Thymus (tissue), 11 donors: ENCODE data around the gene UNC5C. TPM values are rescaled to one million over a fixed set of nuclear protein-coding genes. Genes with fewer than 3 reads are reported as not detected.
"Not testable (repeated sequence)": the region's sequence is repeated elsewhere in the genome, so short reads cannot be mapped to it uniquely, and the experiment has no call there.

Experiments
- DNase-seq, 9 donors: peaks; one replicate each; pipeline ENCODE4 v3.0.0-alpha.2; 2013; ENCODE audit warnings: low spot score in 9 of 9, low read depth in 6 of 9, missing footprints in 1 of 9
- H3K27ac ChIP-seq, 2 donors: one replicate each; pipeline ENCODE4 v1.5.1; 2013; ENCODE audit warnings: control low read depth in 1 of 2, low read depth in 1 of 2, low read length in 1 of 2, mild to moderate bottlenecking in 1 of 2, moderate library complexity in 1 of 2
- H3K27me3 ChIP-seq, 2 donors: one replicate each; pipeline ENCODE4 v1.5.1; 2013; ENCODE audit warnings: low read length in 1 of 2; ENCODE audit not compliant: control insufficient read depth in 2 of 2, insufficient read depth in 1 of 2
- H3K36me3 ChIP-seq, 2 donors: one replicate each; pipeline ENCODE4 v1.5.1; 2013; ENCODE audit warnings: low read length in 1 of 2, mild to moderate bottlenecking in 1 of 2, moderate library complexity in 1 of 2; ENCODE audit not compliant: control insufficient read depth in 2 of 2, insufficient read depth in 2 of 2
- H3K4me1 ChIP-seq, 2 donors: one replicate each; pipeline ENCODE4 v1.5.1; 2013; ENCODE audit warnings: low read length in 2 of 2; ENCODE audit not compliant: control insufficient read depth in 2 of 2, insufficient read depth in 2 of 2
- H3K4me3 ChIP-seq, 2 donors: one replicate each; pipeline ENCODE4 v1.5.1; 2013; ENCODE audit warnings: low read length in 2 of 2, control low read depth in 1 of 2, mild to moderate bottlenecking in 1 of 2
- H3K9me3 ChIP-seq, 2 donors: one replicate each; pipeline ENCODE4 v1.5.1; 2013; ENCODE audit warnings: low read length in 1 of 2, mild to moderate bottlenecking in 1 of 2; ENCODE audit not compliant: control insufficient read depth in 2 of 2, insufficient read depth in 1 of 2
- WGBS: extraction: QIAGEN DNeasy Blood & Tissue Kit; methylation state at CpG from one replicate; pipeline ENCODE4 v1.1.7; 2013; 5-methylcytosine and 5-hydroxymethylcytosine counted together
- polyA plus RNA-seq: library from polyadenylated mRNA; stranded (reverse); fragments of 200-250 nt; gene quantifications from one replicate; pipeline ENCODE4 v1.2.3, GENCODE V29; 2013
- total RNA-seq: library from RNA; stranded (reverse); fragments of 120-200 nt; gene quantifications from one replicate; pipeline ENCODE4 v1.2.4, GENCODE V29; 2013
- donor health status: healthy.

The UNC5C gene
- total and polyA plus RNA-seq, 2 donors, result 0.98 to 1.8 TPM

GRCh38 chr4:95178938-95179337, 369.8 kb downstream of the UNC5C start:
- no peak overlapping the region for H3K4me3 ChIP-seq
- 95% methylated on average over 2 of the region's 2 CpGs for WGBS
- H3K36me3 ChIP-seq, result no peaks in the 10 kb centered on the region
- H3K27ac ChIP-seq, result no peak overlapping the region
- no peak for DNase-seq
- H3K9me3 ChIP-seq, result peaks cover 0 to 10% of the 10 kb centered on the region in 2 donors
- peaks cover 0 to 25% of the 10 kb centered on the region in 2 donors for H3K4me1 ChIP-seq
- no peaks in the 10 kb centered on the region for H3K27me3 ChIP-seq

GRCh38 chr4:95171377-95171776, 377.4 kb downstream of the UNC5C start:
- 100% methylated on average over 1 of the region's 3 CpGs for WGBS

GRCh38 chr4:95170176-95170575, 378.6 kb downstream of the UNC5C start:
- WGBS, result 99% methylated on average over 7 of the region's 7 CpGs
- no peak overlapping the region for H3K27ac ChIP-seq
- H3K4me1 ChIP-seq, result peaks cover 0 to 3% of the 10 kb centered on the region in 2 donors
- no peak for DNase-seq
- no peaks in the 10 kb centered on the region for H3K36me3 ChIP-seq
- no peaks in the 10 kb centered on the region for H3K27me3 ChIP-seq
- H3K9me3 ChIP-seq, result no peaks in the 10 kb centered on the region
- H3K4me3 ChIP-seq, result no peak overlapping the region

More at GRCh38 chr4:95171377-95171776, 377.4 kb downstream of the UNC5C start:
- not testable (repeated sequence) for H3K4me1 ChIP-seq, DNase-seq, H3K27me3 ChIP-seq, H3K36me3 ChIP-seq, H3K27ac ChIP-seq, H3K4me3 ChIP-seq, H3K9me3 ChIP-seq

- H3K9me3 ChIP-seq, result no peaks in the 10 kb centered on the region
- WGBS, result 94% methylated on average over 7 of the region's 7 CpGs
- no peak overlapping the region for H3K4me3 ChIP-seq
- DNase-seq, result no peak
- H3K4me1 ChIP-seq, result peaks cover 0 to 3% of the 10 kb centered on the region in 2 donors
- H3K27me3 ChIP-seq, result no peaks in the 10 kb centered on the region
- no peaks in the 10 kb centered on the region for H3K36me3 ChIP-seq
- H3K27ac ChIP-seq, result no peak overlapping the region
Observed at GRCh38 chr4:95167805-95168204, 381.0 kb downstream of the UNC5C start.

GRCh38 chr4:95165926-95166524, 382.7 kb downstream of the UNC5C start:
- Histone ChIP-seq H3K27ac (no peak overlapping the region), H3K27me3 (no peaks in the 10 kb centered on the region), H3K9me3 (no peaks in the 10 kb centered on the region), H3K36me3 (no peaks in the 10 kb centered on the region), H3K4me3 (no peak overlapping the region), H3K4me1 (peaks cover 0 to 3% of the 10 kb centered on the region in 2 donors)
- peak; percentile 42 to 89 (median 76) for DNase-seq
- 22% methylated on average over 3 of the region's 3 CpGs for WGBS

GRCh38 chr4:95162867-95163266, 385.9 kb downstream of the UNC5C start:
- no peak overlapping the region for H3K27ac ChIP-seq
- DNase-seq, result no peak
- H3K4me1 ChIP-seq, result peaks cover 0 to 14% of the 10 kb centered on the region in 2 donors
- no peaks in the 10 kb centered on the region for H3K9me3 ChIP-seq
- 94% methylated on average over 6 of the region's 6 CpGs for WGBS
- no peak overlapping the region for H3K4me3 ChIP-seq
- H3K36me3 ChIP-seq, result no peaks in the 10 kb centered on the region
- H3K27me3 ChIP-seq, result no peaks in the 10 kb centered on the region

GRCh38 chr4:95161781-95162469, 386.8 kb downstream of the UNC5C start:
- no peaks in the 10 kb centered on the region for H3K36me3 ChIP-seq
- DNase-seq, result no peak
- 96% methylated on average over 12 of the region's 12 CpGs for WGBS
- H3K9me3 ChIP-seq, result no peaks in the 10 kb centered on the region
- H3K4me3 ChIP-seq, result no peak overlapping the region
- no peaks in the 10 kb centered on the region for H3K27me3 ChIP-seq
- no peak overlapping the region for H3K27ac ChIP-seq
- peaks cover 0 to 12% of the 10 kb centered on the region in 2 donors for H3K4me1 ChIP-seq

GRCh38 chr4:95159384-95159783, 389.4 kb downstream of the UNC5C start:
- no peak overlapping the region for H3K27ac ChIP-seq
- no peaks in the 10 kb centered on the region for H3K27me3 ChIP-seq
- 78% methylated on average over 4 of the region's 4 CpGs for WGBS
- DNase-seq, result no peak
- peaks cover 7 to 21% of the 10 kb centered on the region in 2 donors for H3K4me1 ChIP-seq
- no peak overlapping the region for H3K4me3 ChIP-seq
- H3K36me3 ChIP-seq, result peaks cover 0 to 2% of the 10 kb centered on the region in 2 donors
- H3K9me3 ChIP-seq, result no peaks in the 10 kb centered on the region

GRCh38 chr4:95158626-95159025, 390.1 kb downstream of the UNC5C start:
- DNase-seq, result no peak
- H3K4me3 ChIP-seq, result no peak overlapping the region
- H3K36me3 ChIP-seq, result peaks cover 0 to 2% of the 10 kb centered on the region in 2 donors
- WGBS, result 57% methylated on average over 2 of the region's 2 CpGs
- H3K9me3 ChIP-seq, result no peaks in the 10 kb centered on the region
- peaks cover 7 to 22% of the 10 kb centered on the region in 2 donors for H3K4me1 ChIP-seq
- H3K27ac ChIP-seq, result no peak overlapping the region
- H3K27me3 ChIP-seq, result no peaks in the 10 kb centered on the region
